ENCODE data around the gene TTBK2. TPM values are rescaled to one million over a fixed set of nuclear protein-coding genes. Genes with fewer than 3 reads are reported as not detected.

The TTBK2 gene
- total RNA-seq, 4 donors from 2014 or later: 7.9 to 78.2 (median 18.2) TPM

DNA sequence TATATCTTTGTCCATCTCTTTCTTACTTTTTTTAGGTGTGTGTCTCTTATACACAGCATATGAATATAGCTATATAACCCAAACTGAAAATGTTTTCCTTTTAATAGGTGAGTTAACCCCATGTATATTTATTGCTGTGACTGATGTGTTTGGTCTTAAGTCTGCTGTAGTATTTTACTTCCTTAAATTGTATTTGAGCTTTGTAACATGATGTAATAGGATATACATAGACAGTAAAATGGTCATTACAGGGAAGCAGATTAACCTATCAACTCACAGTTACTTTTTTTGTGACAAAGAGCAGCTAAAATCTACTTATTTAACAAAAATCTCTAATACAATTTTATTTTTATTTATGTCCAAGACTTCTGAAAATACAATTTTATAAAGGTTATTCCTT lies 131.9 kb downstream of the TTBK2 start:
- Histone ChIP-seq H3K36me3 (peaks cover 0 to 4% (median 0%) of the 10 kb centered on the region in 4 donors), H3K9me3 (no peaks in the 10 kb centered on the region), H3K4me3 (no peak overlapping the region), H3K27ac (no peak overlapping the region), H3K27me3 (no peaks in the 10 kb centered on the region), H3K4me1 (no peaks in the 10 kb centered on the region)
- TF ChIP-seq POLR2AphosphoS5 (IDR thresholded peaks at IDR 0.05) (no peak), EP300 (IDR thresholded peaks at IDR 0.05; ENCODE audit: low read depth) (no peak), POLR2A (IDR thresholded peaks at IDR 0.05) (no peak)
- TF ChIP-seq, protein P1, sequence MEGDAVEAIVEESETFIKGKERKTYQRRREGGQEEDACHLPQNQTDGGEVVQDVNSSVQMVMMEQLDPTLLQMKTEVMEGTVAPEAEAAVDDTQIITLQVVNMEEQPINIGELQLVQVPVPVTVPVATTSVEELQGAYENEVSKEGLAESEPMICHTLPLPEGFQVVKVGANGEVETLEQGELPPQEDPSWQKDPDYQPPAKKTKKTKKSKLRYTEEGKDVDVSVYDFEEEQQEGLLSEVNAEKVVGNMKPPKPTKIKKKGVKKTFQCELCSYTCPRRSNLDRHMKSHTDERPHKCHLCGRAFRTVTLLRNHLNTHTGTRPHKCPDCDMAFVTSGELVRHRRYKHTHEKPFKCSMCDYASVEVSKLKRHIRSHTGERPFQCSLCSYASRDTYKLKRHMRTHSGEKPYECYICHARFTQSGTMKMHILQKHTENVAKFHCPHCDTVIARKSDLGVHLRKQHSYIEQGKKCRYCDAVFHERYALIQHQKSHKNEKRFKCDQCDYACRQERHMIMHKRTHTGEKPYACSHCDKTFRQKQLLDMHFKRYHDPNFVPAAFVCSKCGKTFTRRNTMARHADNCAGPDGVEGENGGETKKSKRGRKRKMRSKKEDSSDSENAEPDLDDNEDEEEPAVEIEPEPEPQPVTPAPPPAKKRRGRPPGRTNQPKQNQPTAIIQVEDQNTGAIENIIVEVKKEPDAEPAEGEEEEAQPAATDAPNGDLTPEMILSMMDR (IDR thresholded peaks at IDR 0.05): no peak
- no peak for DNase-seq
- intact Hi-C loops (cut with DNase I; ENCODE audit: low total_unique reads) (no loop called here), in situ Hi-C loops (cut with MboI; ENCODE audit: low pct_ligation_motif_present in 1 of 4, low pct_unique_long_range_greater_than_20kb in 1 of 4, low sequenced_read_pairs in 3 of 4) (no loop called here)

DNA sequence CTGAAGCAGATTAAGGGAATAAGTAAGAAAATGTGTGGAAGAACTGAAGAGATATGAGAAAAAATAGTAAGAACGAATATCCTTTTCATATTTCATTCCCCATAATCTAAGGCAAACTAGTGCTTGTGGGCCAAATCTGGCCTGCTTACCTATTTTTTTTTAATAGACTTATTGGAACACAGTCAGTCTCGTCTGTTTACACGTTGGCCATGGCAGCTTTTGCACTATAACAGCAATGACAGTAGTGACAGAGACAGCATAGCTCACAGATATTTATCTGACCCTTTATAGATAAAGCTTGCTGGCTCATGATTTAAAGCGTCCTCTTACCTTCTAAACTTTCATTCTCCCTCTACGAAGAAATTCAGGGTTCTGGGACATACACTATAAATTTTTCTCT lies 133.6 kb downstream of the TTBK2 start:
- 87 to 88% methylated on average over 4 to 5 of the region's 5 CpGs for WGBS, 2 donors (ENCODE audit: low coverage in 1 of 2)
- peaks cover 0 to 13% (median 2%) of the 10 kb centered on the region in 4 donors for H3K36me3 ChIP-seq
- intact Hi-C loops (cut with DNase I; ENCODE audit: low total_unique reads): no loop called here
- in situ Hi-C loops (cut with MboI; ENCODE audit: low pct_ligation_motif_present in 1 of 4, low pct_unique_long_range_greater_than_20kb in 1 of 4, low sequenced_read_pairs in 3 of 4): no loop called here
- DNase-seq: no peak
- no peaks in the 10 kb centered on the region for H3K9me3 ChIP-seq
- no peaks in the 10 kb centered on the region for H3K4me1 ChIP-seq
- H3K27me3 ChIP-seq: no peaks in the 10 kb centered on the region
- no peak overlapping the region for H3K27ac ChIP-seq
- no peak for TF ChIP-seq POLR2A (IDR thresholded peaks at IDR 0.05)
- no peak overlapping the region for H3K4me3 ChIP-seq

DNA sequence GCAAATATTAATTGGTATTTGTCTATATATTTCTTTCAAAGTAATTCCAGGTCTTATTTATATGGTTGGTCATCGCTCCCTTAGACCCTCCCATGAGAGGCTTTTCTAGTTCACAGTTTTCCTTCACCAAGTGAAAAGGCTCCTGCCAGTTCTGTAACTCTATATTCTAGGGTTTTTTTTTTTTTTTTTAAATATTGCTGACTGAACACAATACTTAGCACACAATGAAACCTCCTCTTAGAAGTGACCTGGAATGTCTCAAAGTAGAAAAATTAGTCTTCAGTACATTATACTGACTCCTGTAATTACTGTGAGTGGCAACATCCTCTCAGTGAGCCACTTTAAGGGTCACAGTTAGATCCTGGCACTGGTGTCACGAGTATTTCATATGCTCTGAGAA lies 135.0 kb downstream of the TTBK2 start:
- in situ Hi-C loops (cut with MboI; ENCODE audit: low pct_ligation_motif_present in 1 of 4, low pct_unique_long_range_greater_than_20kb in 1 of 4, low sequenced_read_pairs in 3 of 4) (no loop called here), intact Hi-C loops (cut with DNase I; ENCODE audit: low total_unique reads) (no loop called here)
- H3K4me1 ChIP-seq: no peaks in the 10 kb centered on the region
- 87 to 94% methylated on average over 2 of the region's 2 CpGs for WGBS, 2 donors (ENCODE audit: low coverage in 1 of 2)
- no peaks in the 10 kb centered on the region for H3K9me3 ChIP-seq
- no peak for DNase-seq
- H3K27ac ChIP-seq: no peak overlapping the region
- H3K4me3 ChIP-seq: no peak overlapping the region
- TF ChIP-seq EP300 (IDR thresholded peaks at IDR 0.05; ENCODE audit: low read depth) (no peak), POLR2A (IDR thresholded peaks at IDR 0.05) (no peak)
- TF ChIP-seq, protein P1 (IDR thresholded peaks at IDR 0.05): no peak
- no peaks in the 10 kb centered on the region for H3K27me3 ChIP-seq
- H3K36me3 ChIP-seq: peaks cover 0 to 13% (median 2%) of the 10 kb centered on the region in 4 donors

DNA sequence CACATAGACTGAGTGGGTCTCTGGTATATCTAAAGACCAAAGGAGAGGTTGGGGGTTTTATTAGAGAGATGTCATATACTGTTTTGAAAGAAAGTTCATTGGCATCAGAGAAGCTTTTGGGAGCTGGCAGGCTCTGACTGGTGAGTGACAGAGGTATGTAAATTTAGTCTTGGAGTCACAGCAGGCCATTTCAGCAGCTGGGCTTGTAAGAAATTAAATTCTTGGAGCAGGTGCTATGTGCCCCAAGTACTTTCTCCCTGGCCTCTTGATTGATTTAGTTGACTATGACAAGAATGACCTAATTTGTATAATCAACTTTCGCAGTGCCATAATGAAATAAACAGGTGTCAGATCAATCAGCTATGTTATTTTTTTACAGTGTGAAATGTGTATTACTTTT lies 135.9 kb downstream of the TTBK2 start:
- in situ Hi-C loops (cut with MboI; ENCODE audit: low pct_ligation_motif_present in 1 of 4, low pct_unique_long_range_greater_than_20kb in 1 of 4, low sequenced_read_pairs in 3 of 4) (no loop called here), intact Hi-C loops (cut with DNase I; ENCODE audit: low total_unique reads) (no loop called here)
- TF ChIP-seq POLR2AphosphoS5 (IDR thresholded peaks at IDR 0.05): no peak
- no peak for TF ChIP-seq EP300 (IDR thresholded peaks at IDR 0.05; ENCODE audit: low read depth)
- TF ChIP-seq, protein P1 (IDR thresholded peaks at IDR 0.05): no peak
- Histone ChIP-seq H3K36me3 (peaks cover 0 to 13% (median 2%) of the 10 kb centered on the region in 4 donors), H3K4me3 (no peak overlapping the region), H3K4me1 (no peaks in the 10 kb centered on the region), H3K9me3 (no peaks in the 10 kb centered on the region), H3K27me3 (no peaks in the 10 kb centered on the region), H3K27ac (no peak overlapping the region)
- 89 to 100% methylated on average over 1 of the region's 1 CpG for WGBS, 2 donors (ENCODE audit: low coverage in 1 of 2)
- no peak for DNase-seq

DNA sequence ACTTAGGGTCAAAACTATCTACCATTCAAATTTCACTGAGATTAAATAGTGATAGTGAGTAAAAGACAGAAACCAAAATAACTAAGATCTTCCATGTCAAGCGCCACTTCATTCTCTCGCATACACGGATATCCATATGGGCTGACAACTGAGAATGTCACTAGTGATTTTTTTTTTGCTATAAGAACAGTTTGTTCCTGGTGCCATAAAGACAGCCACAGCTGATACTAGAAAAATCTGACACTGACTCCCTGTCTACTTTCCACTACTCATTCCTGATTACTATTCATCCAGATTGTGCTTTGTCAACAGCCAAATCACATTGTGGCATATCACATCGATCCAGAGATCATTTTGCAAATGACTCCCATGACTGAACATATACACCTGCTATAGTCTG lies 137.9 kb downstream of the TTBK2 start:
- intact Hi-C loops (cut with DNase I; ENCODE audit: low total_unique reads) (no loop called here), in situ Hi-C loops (cut with MboI; ENCODE audit: low pct_ligation_motif_present in 1 of 4, low pct_unique_long_range_greater_than_20kb in 1 of 4, low sequenced_read_pairs in 3 of 4) (no loop called here)
- Histone ChIP-seq H3K27ac (no peak overlapping the region), H3K4me3 (no peak overlapping the region), H3K9me3 (no peaks in the 10 kb centered on the region), H3K27me3 (no peaks in the 10 kb centered on the region), H3K4me1 (no peaks in the 10 kb centered on the region), H3K36me3 (peaks cover 0 to 13% (median 0%) of the 10 kb centered on the region in 4 donors)
- no peak for DNase-seq
- TF ChIP-seq EP300 (IDR thresholded peaks at IDR 0.05; ENCODE audit: low read depth): no peak
- TF ChIP-seq POLR2A (IDR thresholded peaks at IDR 0.05): no peak
- no peak for TF ChIP-seq POLR2AphosphoS5 (IDR thresholded peaks at IDR 0.05)
- TF ChIP-seq, protein P1 (IDR thresholded peaks at IDR 0.05): no peak
- 98 to 100% methylated on average over 3 to 4 of the region's 4 CpGs for WGBS, 2 donors (ENCODE audit: low coverage in 1 of 2)

Measured in transverse colon (tissue), 4 donors.